Motor neuron (in vitro differentiated cells): ENCODE results near the gene KIAA0753. TPM values are rescaled to one million over a fixed set of nuclear protein-coding genes. Genes with fewer than 3 reads are reported as not detected.
"Not testable (repeated sequence)": the region's sequence is repeated elsewhere in the genome, so short reads cannot be mapped to it uniquely, and the experiment has no call there.

Experiments used
- ATAC-seq, 8 experiments: fragments of 200-7000 bp; cut with Tn5 transposase; replicated peaks in 6 of 8; 2 replicates each; pipeline ENCODE4 v1.8.0; 2021; ENCODE audit warnings: mild to moderate bottlenecking in 8 of 8, moderate library complexity in 8 of 8
- H3K27ac ChIP-seq, 2 donors: fragments of 250-450 bp; sonication (Bioruptor Pico); 2 replicates each; pipeline ENCODE4 v1.9.0; 2021; ENCODE audit warnings: antibody characterized with exemption in 2 of 2, mild to moderate bottlenecking in 2 of 2, moderate library complexity in 1 of 2
- H3K4me1 ChIP-seq, 2 donors: fragments of 250-450 bp; sonication (Bioruptor Pico); replicated peaks in 1 of 2; 2 replicates each; pipeline ENCODE4 v1.6.1; 2021; ENCODE audit warnings: antibody characterized with exemption in 2 of 2, mild to moderate bottlenecking in 2 of 2, moderate library complexity in 1 of 2
- H3K4me3 ChIP-seq, 5 donors: fragments of 250-450 bp; sonication (Bioruptor Pico); 2 replicates each; pipeline ENCODE4 v1.9.0; 2021; ENCODE audit warnings: antibody characterized with exemption in 5 of 5, mild to moderate bottlenecking in 5 of 5, moderate library complexity in 4 of 5
- WGBS, 10 experiments: fragments of 450-650 bp; shearing (Covaris generic); methylation state at CpG; one replicate each; pipeline ENCODE4 v1.0.0; 2022; 5-methylcytosine and 5-hydroxymethylcytosine counted together
- in situ Hi-C, 9 experiments: fragments of 400-800 bp; cut with MboI; loops; one replicate each; pipeline ENCODE4 v1.15.0; 2021; ENCODE audit warnings: low sequenced_read_pairs in 9 of 9, low pct_unique_long_range_greater_than_20kb in 2 of 9; ENCODE audit not compliant: unreplicated experiment in 9 of 9
- total RNA-seq, 8 experiments: library from RNA; unstranded; fragments of 300-600 nt; gene quantifications; 2 replicates each; pipeline versions ENCODE4 v1.2.3 to v1.2.4, GENCODE V29; 2022

KIAA0753 gene
- total RNA-seq, 8 experiments from 2014 or later, result 12.6 to 32.2 (median 19.3) TPM

GRCh38 chr17:6583411-6583810 is 57.1 kb downstream of the KIAA0753 start:
- H3K27ac ChIP-seq, result no peak overlapping the region
- WGBS, 10 experiments, result 83 to 100% (median 95%) methylated on average over 3 to 4 of the region's 4 CpGs
- no peak overlapping the region for H3K4me3 ChIP-seq
- in situ Hi-C loops, result no loop called here
- H3K4me1 ChIP-seq, result peaks cover 2 to 6% of the 10 kb centered on the region in 2 donors
- ATAC-seq, result no peak

GRCh38 chr17:6580625-6581024 is 59.9 kb downstream of the KIAA0753 start:
- in situ Hi-C loops, result no loop called here
- Histone ChIP-seq H3K4me1 (peaks cover 2 to 6% of the 10 kb centered on the region in 2 donors), H3K4me3 (no peak overlapping the region), H3K27ac (no peak overlapping the region)
- WGBS, 10 experiments, result 80 to 96% (median 87%) methylated on average over 1 to 5 of the region's 9 CpGs; no CpG with 5 or more reads in 6 of the 10 experiments
- ATAC-seq, result peak in 1 of 8 experiments; percentile 71

DNA sequence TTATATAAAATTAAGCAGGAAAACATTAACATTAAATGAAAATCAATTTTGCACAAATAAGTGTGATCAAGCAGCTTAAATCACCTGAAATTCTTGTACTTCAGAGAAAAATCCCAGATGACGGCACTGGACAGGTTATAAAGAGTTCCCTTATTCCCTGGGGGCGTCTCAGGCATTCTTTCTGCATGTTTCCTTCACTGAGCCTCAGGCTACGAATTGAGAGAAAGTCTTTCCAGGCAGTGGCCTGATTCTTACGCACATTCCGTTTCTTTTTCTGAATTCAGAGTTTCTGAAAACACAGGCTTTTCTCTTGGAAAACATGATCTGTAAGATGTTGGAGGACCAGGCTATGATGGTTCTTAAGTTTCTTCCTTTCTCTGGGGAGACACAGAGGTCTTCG is 62.0 kb downstream of the KIAA0753 start:
- peaks cover 6 to 8% of the 10 kb centered on the region in 2 donors for H3K4me1 ChIP-seq
- in situ Hi-C loops, result no loop called here
- no peak overlapping the region for H3K27ac ChIP-seq
- 50 to 100% (median 80%) methylated on average over 1 to 5 of the region's 6 CpGs; no CpG with 5 or more reads in 1 of the 10 experiments for WGBS, 10 experiments
- no peak for ATAC-seq
- no peak overlapping the region for H3K4me3 ChIP-seq

- peaks cover 6 to 8% of the 10 kb centered on the region in 2 donors for H3K4me1 ChIP-seq
- no peak for ATAC-seq
- in situ Hi-C loops, result no loop called here
- H3K27ac ChIP-seq, result no peak overlapping the region
- WGBS, 10 experiments, result 83 to 100% (median 92%) methylated on average over 1 to 7 of the region's 7 CpGs
- no peak overlapping the region for H3K4me3 ChIP-seq
Observed at GRCh38 chr17:6577686-6578263, 62.7 kb downstream of the KIAA0753 start.

- in situ Hi-C loops, result no loop called here
- Histone ChIP-seq H3K4me3 (no peak overlapping the region), H3K4me1 (peaks cover 13 to 15% of the 10 kb centered on the region in 2 donors), H3K27ac (no peak overlapping the region)
- WGBS, 10 experiments, result 77 to 100% (median 95%) methylated on average over 1 to 3 of the region's 7 CpGs; no CpG with 5 or more reads in 6 of the 10 experiments
- no peak for ATAC-seq
Observed at GRCh38 chr17:6576038-6576785, 64.3 kb downstream of the KIAA0753 start.

- Histone ChIP-seq H3K4me1 (peaks cover 20 to 21% of the 10 kb centered on the region in 2 donors), H3K4me3 (no peak overlapping the region), H3K27ac (no peak overlapping the region)
- ATAC-seq, result no peak
- 50 to 100% (median 67%) methylated on average over 1 to 3 of the region's 5 CpGs; no CpG with 5 or more reads in 3 of the 10 experiments for WGBS, 10 experiments
- in situ Hi-C loops, result no loop called here
Observed at GRCh38 chr17:6575596-6575988, 64.9 kb downstream of the KIAA0753 start.

- no peak overlapping the region for H3K4me3 ChIP-seq
- H3K27ac ChIP-seq, result no peak overlapping the region
- 0 to 83% (median 58%) methylated on average over 1 to 12 of the region's 23 CpGs; no CpG with 5 or more reads in 1 of the 10 experiments for WGBS, 10 experiments
- ATAC-seq, result peak in 6 of 8 experiments; percentile 29 to 75 (median 52)
- peaks cover 23% of the 10 kb centered on the region in 2 donors for H3K4me1 ChIP-seq
- in situ Hi-C loops, result no loop called here
Observed at GRCh38 chr17:6574687-6575595, 65.6 kb downstream of the KIAA0753 start.

DNA sequence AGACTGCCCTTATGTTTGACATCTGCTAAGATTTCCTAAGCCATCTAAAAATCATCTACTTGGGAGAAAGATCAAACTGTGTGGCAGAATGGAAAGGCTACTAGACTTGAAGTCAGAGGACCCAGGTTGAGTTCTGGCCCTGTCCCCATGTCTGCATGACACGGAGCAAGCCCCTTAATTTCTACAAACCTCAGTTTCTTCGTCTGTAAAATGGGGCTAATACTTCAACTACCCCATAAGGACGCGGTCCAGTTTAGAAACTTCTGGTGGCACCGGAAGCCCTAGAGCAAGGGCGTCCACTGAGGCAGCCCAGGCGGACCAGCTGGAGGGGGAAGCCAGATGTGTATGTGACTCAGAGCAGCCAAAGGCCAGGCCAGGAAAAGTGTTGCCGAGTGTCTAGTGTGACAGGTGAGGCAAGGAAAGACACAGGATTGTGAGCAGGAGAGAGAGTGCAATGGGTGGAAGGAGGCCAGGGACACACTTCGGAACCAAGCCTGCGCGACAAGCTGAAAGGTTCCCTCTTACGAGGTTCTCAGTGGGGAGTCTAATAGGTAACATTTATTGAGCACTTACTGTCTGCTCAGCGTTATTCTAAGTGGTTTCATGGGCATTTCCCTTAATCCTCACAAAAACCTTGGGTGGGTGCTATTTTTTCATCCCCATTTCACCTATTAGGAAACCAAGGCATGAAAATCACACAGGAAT is 66.4 kb downstream of the KIAA0753 start:
- Histone ChIP-seq H3K4me1 (peaks cover 26 to 30% of the 10 kb centered on the region in 2 donors), H3K4me3 (no peak overlapping the region), H3K27ac (no peak overlapping the region)
- no peak for ATAC-seq
- in situ Hi-C loops, result no loop called here
- WGBS, 10 experiments, result 60 to 100% (median 93%) methylated on average over 1 to 10 of the region's 13 CpGs; no CpG with 5 or more reads in 1 of the 10 experiments

GRCh38 chr17:6573495-6573894 is 67.0 kb downstream of the KIAA0753 start:
- WGBS, 10 experiments, result 88 to 100% (median 95%) methylated on average over 4 to 6 of the region's 6 CpGs; no CpG with 5 or more reads in 2 of the 10 experiments
- H3K27ac ChIP-seq, in situ Hi-C loops, ATAC-seq, H3K4me3 ChIP-seq: not testable (repeated sequence)
- peaks cover 31% of the 10 kb centered on the region in 2 donors for H3K4me1 ChIP-seq

DNA sequence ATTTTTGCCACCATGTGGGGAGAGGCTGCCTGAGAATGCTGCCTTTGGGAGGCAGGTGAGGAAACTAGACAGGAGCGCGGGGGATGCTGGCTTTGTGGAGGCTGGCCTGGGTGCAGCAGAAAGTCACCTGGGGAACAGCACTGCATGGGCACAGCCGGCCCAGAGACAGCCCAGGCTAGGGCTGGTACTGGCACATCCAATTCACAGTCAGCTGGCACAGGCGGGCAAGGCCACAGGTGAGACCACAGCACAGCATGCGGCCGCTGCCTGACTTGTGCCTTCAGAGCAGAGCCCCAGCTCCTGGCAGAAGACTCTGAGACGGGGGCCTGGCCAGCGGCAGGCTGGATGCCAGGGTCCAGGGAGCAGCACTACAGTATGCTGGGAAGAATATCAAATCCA is 67.5 kb downstream of the KIAA0753 start:
- in situ Hi-C loops, result no loop called here
- ATAC-seq, result no peak

DNA sequence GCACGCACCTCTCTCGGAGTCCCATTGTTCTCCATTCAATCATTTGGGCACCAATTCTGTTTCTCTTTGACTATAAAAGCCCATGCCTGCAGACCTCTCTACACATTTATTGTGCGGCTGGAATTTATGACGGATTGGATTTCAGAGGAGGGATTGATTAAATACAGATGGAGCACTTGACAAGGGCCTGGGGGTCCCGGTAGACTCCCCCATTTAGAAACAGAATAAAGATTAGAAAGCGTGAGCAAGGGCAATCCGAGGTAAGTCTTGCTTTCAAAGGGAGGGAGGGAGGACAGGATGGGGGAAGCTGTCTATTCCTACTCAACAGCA is 69.1 kb downstream of the KIAA0753 start:
- 34 to 100% (median 79%) methylated on average over 1 to 4 of the region's 7 CpGs; no CpG with 5 or more reads in 2 of the 10 experiments for WGBS, 10 experiments
- peaks cover 42 to 46% of the 10 kb centered on the region in 2 donors for H3K4me1 ChIP-seq
- no peak overlapping the region for H3K4me3 ChIP-seq
- in situ Hi-C loops, result no loop called here
- no peak for ATAC-seq
- peak overlapping the region; percentile 36 to 49 for H3K27ac ChIP-seq

More for the DNA sequence above, 67.5 kb downstream of the KIAA0753 start:
- no peak overlapping the region for H3K4me3 ChIP-seq
- 87 to 100% (median 100%) methylated on average over 1 to 6 of the region's 8 CpGs; no CpG with 5 or more reads in 6 of the 10 experiments for WGBS, 10 experiments
- H3K27ac ChIP-seq, result no peak overlapping the region
- H3K4me1 ChIP-seq, result peaks cover 35 to 36% of the 10 kb centered on the region in 2 donors

DNA sequence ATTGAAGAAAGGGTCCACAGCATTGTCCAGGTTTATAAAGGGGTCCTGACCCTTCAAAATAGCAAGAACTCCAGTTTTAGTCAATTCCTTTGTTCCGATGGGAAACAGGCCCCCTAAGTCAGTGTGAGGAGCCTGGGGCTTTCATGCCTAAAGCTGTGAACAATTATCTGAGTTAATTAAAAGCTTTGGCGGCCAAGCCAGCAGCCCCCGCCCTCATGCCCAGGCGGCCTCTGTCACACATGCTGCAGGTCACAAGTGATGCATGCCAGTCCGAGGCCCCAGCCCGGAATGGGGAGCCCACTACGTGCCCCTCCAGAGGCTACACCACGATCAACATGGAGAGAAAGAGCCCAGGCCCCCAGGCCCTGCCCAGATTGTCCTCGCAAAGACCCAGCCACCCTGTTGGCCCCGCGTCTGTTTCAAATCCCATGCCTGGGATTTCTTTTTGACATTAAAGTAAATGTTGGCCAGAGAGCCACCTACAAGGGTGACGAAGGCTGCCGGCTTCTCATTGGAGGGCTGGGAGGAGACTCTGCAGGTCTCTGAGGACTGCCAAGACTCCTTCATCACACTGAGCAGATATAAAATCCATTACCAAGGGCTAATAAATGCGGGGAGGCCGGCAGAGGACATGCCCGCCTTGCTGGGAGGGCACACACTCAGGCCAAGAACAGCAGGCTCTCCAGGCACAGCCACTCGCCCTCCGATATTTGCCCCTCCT is 69.6 kb downstream of the KIAA0753 start:
- WGBS, 10 experiments, result 38 to 80% (median 55%) methylated on average over 1 to 5 of the region's 18 CpGs; no CpG with 5 or more reads in 2 of the 10 experiments
- H3K4me3 ChIP-seq, result no peak overlapping the region
- in situ Hi-C loops, result no loop called here
- peak overlapping the region; percentile 36 to 49 for H3K27ac ChIP-seq
- peak in 5 of 8 experiments; percentile 23 to 66 (median 35) for ATAC-seq
- peaks cover 42 to 46% of the 10 kb centered on the region in 2 donors for H3K4me1 ChIP-seq
